Parathyroid adenoma (tissue), 2 donors: ENCODE results near the gene ZNF500.

ENCODE experiments used
- H2AFZ ChIP-seq: fragments of 300-600 bp; sonication (generic); one replicate; pipeline ENCODE4 v1.7.0; 2017; ENCODE audit warnings: antibody characterized with exemption, mild to moderate bottlenecking
- H3K27ac ChIP-seq: fragments of 300-600 bp; sonication (generic); one replicate; pipeline ENCODE4 v1.7.0; 2017
- H3K27me3 ChIP-seq: fragments of 300-600 bp; sonication (generic); one replicate; pipeline ENCODE4 v1.7.0; 2017; ENCODE audit warnings: low read length; ENCODE audit not compliant: control insufficient read depth, insufficient read depth
- H3K36me3 ChIP-seq: fragments of 300-600 bp; sonication (generic); one replicate; pipeline ENCODE4 v1.7.0; 2017; ENCODE audit warnings: low read length; ENCODE audit not compliant: control insufficient read depth, insufficient read depth
- H3K4me1 ChIP-seq: fragments of 300-600 bp; sonication (generic); one replicate; pipeline ENCODE4 v1.7.0; 2017; ENCODE audit warnings: control low read depth
- H3K4me2 ChIP-seq: fragments of 300-600 bp; sonication (generic); one replicate; pipeline ENCODE4 v1.7.0; 2017; ENCODE audit warnings: low read length
- H3K4me3 ChIP-seq: fragments of 300-600 bp; sonication (generic); one replicate; pipeline ENCODE4 v1.7.0; 2017; ENCODE audit warnings: low read depth, low read length
- H3K79me2 ChIP-seq: fragments of 300-600 bp; sonication (generic); one replicate; pipeline ENCODE4 v1.7.0; 2017; ENCODE audit warnings: control low read depth
- H3K9ac ChIP-seq: fragments of 300-600 bp; sonication (generic); one replicate; pipeline ENCODE4 v1.7.0; 2017; ENCODE audit warnings: mild to moderate bottlenecking
- H3K9me3 ChIP-seq: fragments of 300-600 bp; sonication (generic); one replicate; pipeline ENCODE4 v1.7.0; 2017; ENCODE audit warnings: low read length; ENCODE audit not compliant: control insufficient read depth
- TF ChIP-seq, protein P1 (sequence below): fragments of 300-600 bp; sonication (generic); IDR thresholded peaks from one replicate; pipeline ENCODE4 v1.7.0; 2017; ENCODE audit warnings: antibody characterized with exemption, mild to moderate bottlenecking
- donor health status: primary hyperparathyroidism.

ZNF500 gene

DNA sequence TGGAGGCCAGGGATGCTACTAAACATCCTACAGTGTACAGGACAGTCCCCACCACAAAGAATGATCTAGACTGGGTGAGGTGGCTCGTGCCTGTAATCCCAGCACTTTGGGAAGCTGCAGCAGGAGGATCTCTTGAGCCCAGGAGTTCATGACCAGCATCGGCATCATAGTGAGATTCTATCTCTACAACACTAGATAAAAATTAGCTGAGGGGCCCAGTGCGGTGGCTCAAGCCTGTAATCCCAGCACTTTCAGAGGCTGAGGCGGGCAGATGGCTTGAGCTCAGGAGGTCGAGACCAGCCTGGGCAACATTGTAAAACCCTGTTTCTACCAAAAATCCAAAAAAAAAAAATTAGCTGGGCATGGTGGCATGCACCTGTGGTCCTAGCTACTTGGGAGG lies 5.4 kb upstream of the ZNF500 start:
- TF ChIP-seq, protein P1, sequence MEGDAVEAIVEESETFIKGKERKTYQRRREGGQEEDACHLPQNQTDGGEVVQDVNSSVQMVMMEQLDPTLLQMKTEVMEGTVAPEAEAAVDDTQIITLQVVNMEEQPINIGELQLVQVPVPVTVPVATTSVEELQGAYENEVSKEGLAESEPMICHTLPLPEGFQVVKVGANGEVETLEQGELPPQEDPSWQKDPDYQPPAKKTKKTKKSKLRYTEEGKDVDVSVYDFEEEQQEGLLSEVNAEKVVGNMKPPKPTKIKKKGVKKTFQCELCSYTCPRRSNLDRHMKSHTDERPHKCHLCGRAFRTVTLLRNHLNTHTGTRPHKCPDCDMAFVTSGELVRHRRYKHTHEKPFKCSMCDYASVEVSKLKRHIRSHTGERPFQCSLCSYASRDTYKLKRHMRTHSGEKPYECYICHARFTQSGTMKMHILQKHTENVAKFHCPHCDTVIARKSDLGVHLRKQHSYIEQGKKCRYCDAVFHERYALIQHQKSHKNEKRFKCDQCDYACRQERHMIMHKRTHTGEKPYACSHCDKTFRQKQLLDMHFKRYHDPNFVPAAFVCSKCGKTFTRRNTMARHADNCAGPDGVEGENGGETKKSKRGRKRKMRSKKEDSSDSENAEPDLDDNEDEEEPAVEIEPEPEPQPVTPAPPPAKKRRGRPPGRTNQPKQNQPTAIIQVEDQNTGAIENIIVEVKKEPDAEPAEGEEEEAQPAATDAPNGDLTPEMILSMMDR = no peak
- H3K27me3 ChIP-seq = no peaks in the 10 kb centered on the region
- no peaks in the 10 kb centered on the region for H3K36me3 ChIP-seq
- no peaks in the 10 kb centered on the region for H3K9me3 ChIP-seq
- H3K79me2 ChIP-seq = no peaks in the 10 kb centered on the region
- no peak overlapping the region for H2AFZ ChIP-seq
- no peak overlapping the region for H3K4me2 ChIP-seq
- H3K4me1 ChIP-seq = peaks cover 6% of the 10 kb centered on the region
- no peak overlapping the region for H3K9ac ChIP-seq
- no peak overlapping the region for H3K4me3 ChIP-seq
- no peak overlapping the region for H3K27ac ChIP-seq

DNA sequence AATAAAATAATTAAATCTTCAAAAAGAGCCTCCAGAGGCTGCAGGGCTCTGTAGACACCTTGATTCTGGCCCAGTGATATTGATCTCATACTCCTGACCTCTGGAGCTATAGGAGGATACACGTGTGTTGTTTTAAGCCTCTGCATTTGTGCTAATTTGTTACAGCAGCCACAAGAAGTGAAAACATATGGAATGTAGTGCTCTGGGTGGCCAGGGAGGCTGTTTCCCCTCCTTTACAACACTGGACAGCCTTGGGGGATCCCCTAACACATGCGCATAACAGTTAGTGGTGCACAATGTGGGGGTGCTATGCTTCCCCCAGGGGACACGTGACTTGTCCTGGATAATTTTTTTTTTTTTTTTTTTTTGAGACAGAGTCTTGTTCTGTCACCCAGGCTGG lies 4.7 kb upstream of the ZNF500 start:
- Histone ChIP-seq H3K79me2 (peaks cover 2% of the 10 kb centered on the region), H3K27me3 (no peaks in the 10 kb centered on the region), H3K4me3 (no peak overlapping the region), H2AFZ (no peak overlapping the region), H3K4me2 (no peak overlapping the region), H3K36me3 (no peaks in the 10 kb centered on the region), H3K9ac (no peak overlapping the region), H3K27ac (no peak overlapping the region), H3K4me1 (peaks cover 6% of the 10 kb centered on the region), H3K9me3 (no peaks in the 10 kb centered on the region)
- TF ChIP-seq, protein P1 = no peak

DNA sequence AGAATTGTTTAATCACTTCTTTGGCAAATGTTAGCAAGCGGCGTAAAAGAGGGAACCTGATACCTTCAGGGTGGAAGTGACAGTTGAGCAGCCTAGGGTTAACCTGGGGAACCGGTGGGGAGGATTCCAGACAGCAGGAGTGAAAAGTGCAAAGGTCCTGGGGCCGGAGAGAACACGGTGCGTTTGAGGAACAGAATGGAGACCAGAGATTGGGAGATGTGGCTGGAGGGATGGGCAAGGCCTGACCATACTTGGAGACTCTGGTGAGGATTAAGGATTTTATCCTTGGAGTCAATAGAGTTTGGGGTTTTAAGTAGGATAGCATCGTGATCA lies 2.3 kb upstream of the ZNF500 start:
- H3K4me3 ChIP-seq = peak overlapping the region; percentile 57

DNA sequence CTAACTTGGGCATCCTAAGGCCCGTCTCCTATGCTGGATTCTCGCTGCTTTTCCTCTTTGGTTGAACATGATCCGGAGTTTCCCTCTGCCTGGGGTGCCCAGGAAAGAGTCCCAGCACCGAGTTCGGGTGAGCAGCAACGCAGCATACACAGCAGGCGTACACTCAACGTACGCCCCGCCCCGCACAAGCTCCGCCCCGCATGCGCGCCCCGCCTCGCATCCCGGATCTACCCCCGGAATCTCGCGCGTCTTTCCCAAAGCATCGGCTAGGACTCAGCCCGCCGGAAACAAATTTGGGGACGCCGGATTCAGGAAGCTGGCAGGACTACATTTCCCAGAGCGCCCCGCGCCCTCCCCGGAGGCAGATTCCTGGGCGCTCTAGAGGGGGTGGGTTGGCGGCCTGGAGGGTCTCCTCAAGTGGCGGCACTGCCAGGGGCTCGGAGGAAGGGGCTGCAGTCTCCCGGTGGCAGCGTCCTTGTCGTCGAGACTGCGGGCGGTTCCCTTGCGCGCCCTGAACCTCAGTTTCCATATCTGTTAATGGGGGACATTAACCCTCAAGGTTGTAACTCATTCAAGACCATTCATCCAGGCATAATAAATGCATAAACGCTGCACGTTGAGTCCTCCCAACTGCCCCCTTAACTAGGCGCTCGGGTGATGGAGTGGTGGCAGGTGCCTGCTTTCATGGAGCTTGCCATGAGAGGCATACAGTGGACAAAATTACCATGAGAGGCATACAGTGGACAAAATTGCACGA lies 1.8 kb upstream of the ZNF500 start:
- no peaks in the 10 kb centered on the region for H3K27me3 ChIP-seq
- peak overlapping the region; percentile 90 for H3K4me2 ChIP-seq
- H3K27ac ChIP-seq = peak overlapping the region; percentile 58
- H3K4me3 ChIP-seq = peak overlapping the region; percentile 57
- peaks cover 4% of the 10 kb centered on the region for H3K79me2 ChIP-seq
- H2AFZ ChIP-seq = peak overlapping the region; percentile 90
- no peaks in the 10 kb centered on the region for H3K9me3 ChIP-seq
- H3K36me3 ChIP-seq = no peaks in the 10 kb centered on the region
- H3K4me1 ChIP-seq = peaks cover 6% of the 10 kb centered on the region
- TF ChIP-seq, protein P1 = no peak
- no peak overlapping the region for H3K9ac ChIP-seq

More for the DNA sequence above, 2.3 kb upstream of the ZNF500 start:
- no peak overlapping the region for H3K4me2 ChIP-seq
- TF ChIP-seq, protein P1 = no peak
- no peaks in the 10 kb centered on the region for H3K27me3 ChIP-seq
- no peak overlapping the region for H3K9ac ChIP-seq
- peak overlapping the region; percentile 58 for H3K27ac ChIP-seq
- H3K9me3 ChIP-seq = no peaks in the 10 kb centered on the region
- no peaks in the 10 kb centered on the region for H3K36me3 ChIP-seq
- H3K4me1 ChIP-seq = peaks cover 6% of the 10 kb centered on the region
- H2AFZ ChIP-seq = peak overlapping the region; percentile 90
- H3K79me2 ChIP-seq = peaks cover 4% of the 10 kb centered on the region
